Posterior cingulate gyrus (tissue), 11 donors: ENCODE data around the gene RARRES2.

Experiments
- DNase-seq, 10 donors: peaks; one replicate each; pipeline versions ENCODE4 v3.0.0 to v3.0.0-alpha.2; 2020 to 2021; ENCODE audit warnings: mixed read lengths in 3 of 10
- intact Hi-C: fragments of 100-400 bp; cut with DNase I; formaldehyde crosslinking; loops from one replicate; pipeline ENCODE4 v1.15.1; 2023

Gene RARRES2

GRCh38 chr7:150365673-150366398 lies 24.4 kb upstream of the RARRES2 start:
- intact Hi-C loops: no loop called here
- peak in 1 of 10 donors; percentile 5 for DNase-seq

- no peak for DNase-seq
- intact Hi-C loops: no loop called here
Observed at GRCh38 chr7:150365194-150365593, 23.8 kb upstream of the RARRES2 start.

- no peak for DNase-seq
- intact Hi-C loops: no loop called here
Observed at GRCh38 chr7:150363872-150364271, 22.4 kb upstream of the RARRES2 start.

GRCh38 chr7:150363370-150363769 lies 21.9 kb upstream of the RARRES2 start:
- DNase-seq: no peak
- intact Hi-C loops: no loop called here

DNA sequence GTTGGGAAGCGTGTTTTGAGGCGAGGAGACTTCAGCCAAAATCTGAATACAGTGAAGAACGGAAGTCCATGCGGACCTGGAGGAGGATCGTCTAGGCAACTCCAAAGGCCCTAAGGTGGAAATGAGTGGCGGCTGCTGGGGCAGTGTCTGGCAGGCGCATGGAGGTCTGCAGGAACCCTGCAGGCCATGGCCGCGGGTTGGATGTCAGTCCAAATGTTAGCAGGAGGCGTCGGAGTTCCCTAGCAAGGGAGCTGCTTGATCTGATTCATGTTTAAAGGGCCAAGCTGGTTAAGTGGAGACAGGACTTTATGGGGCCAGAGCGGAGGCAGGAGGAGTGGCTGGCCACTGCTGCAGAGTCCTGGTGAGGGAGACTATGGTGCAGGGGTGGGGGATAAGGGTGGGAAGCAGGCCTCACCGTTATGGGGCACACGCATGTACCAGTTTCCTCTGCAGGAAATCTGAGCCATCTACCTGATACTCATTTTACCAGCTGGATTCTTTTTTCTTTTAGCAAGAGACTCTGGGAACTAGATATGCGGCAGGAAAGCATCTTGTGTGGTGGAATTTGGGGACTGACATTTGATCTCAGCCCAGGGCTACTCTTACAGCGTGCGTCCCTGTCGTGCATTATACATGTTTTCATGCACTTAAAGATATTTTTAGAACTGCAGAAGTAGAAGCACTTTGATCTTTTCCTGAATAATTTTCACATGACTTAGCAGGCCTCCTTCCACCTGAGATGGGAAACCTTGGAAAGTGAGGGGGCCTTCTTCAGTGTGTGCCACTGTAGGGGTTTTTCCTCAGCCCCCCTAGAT lies 20.6 kb upstream of the RARRES2 start:
- intact Hi-C loops: no loop called here
- peak in 1 of 10 donors; percentile 64 for DNase-seq

DNA sequence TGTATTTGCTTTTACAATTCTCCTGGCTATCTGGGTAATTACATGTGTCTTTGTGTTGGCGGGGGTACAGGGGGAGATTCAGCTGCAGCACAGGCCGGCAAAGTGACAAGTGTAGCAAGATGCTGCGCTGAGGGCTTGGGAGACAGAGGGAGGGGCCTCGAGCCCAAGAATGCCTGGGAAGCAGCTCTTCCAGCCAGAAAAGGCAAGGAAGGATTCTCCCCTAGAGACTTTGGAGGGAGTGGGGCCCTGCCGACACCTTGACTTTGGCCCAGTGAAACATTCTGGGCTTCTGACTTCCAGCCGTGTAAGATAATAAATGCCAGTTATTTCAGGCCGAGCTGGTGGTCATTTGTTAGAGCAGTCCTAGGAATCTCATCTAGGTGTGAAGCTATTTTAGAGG lies 20.0 kb upstream of the RARRES2 start:
- DNase-seq: peak in 1 of 10 donors; percentile 42
- intact Hi-C loops: no loop called here

GRCh38 chr7:150360363-150361058 lies 19.1 kb upstream of the RARRES2 start:
- no peak for DNase-seq
- intact Hi-C loops: no loop called here

DNA sequence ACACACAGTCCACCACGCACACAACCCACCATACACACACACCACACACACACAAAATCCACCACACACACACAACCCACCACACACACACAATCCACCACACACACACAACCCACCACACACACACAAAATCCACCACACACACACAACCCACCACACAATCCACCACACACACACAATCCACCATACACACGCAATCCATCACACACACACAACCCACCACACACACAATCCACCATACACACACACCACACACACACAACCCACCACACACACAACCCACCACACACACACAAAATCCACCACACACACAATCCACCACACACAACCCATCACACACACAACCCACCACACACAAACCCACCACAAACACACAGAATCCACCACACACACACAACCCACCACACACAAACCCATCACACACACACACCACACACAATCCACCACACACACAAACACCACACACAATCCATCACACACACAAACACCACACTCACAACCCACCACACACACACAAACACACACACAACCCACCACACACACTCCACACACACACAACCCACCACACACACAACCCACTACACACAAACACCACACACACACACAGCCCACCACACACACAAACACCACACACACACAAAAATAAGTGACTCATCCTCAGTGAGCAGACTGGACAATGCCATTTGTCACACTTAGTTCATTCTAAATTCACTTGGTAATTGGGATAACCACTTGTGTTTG lies 18.4 kb upstream of the RARRES2 start:
- no peak for DNase-seq
- intact Hi-C loops: loop anchor here (5.0 kb wide), 1 partner anchor 63 kb away; no protein-coding TSS in a partner anchor

DNA sequence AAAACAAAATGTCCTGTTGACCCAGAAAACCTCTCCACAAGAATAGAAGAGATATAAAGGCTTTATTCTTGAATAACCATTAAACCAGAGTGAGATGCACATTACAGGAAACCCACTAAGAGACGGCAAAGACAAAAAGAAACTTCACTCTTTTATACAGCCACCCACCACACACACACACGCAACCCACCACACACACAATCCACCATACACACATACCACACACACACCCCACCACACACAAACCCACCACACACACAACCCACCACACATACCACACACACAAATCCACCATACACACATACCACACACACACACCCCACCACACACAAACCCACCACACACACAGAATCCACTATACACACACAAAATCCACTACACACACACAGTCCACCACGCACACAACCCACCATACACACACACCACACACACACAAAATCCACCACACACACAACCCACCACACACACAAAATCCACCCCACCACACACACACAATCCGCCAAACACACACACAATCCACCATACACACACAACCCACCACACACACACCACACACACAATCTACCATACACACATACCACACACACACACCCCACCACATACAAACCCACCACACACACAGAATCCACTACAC lies 17.7 kb upstream of the RARRES2 start:
- intact Hi-C loops: loop anchor here (5.0 kb wide), 1 partner anchor 63 kb away; no protein-coding TSS in a partner anchor
- DNase-seq: no peak

DNA sequence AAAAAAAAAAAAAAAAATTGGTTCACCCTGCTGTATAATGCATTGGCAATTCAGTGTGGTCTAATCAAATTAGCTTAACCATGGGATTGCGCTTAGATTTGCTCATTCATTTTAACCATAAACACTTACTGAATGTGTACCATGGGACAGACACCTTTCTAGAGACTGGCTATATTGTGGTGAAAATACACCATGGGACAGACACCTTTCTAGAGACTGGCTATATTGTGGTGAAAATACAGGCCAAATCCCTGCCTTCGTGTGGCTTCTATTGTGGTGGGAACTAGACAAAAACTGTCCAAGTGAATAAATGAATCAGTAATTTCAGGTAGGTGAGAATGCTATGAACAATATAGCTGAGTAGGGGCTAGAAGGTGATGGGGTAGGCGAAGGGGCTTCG lies 17.0 kb upstream of the RARRES2 start:
- intact Hi-C loops: loop anchor here (5.0 kb wide), 1 partner anchor 64 kb away; no protein-coding TSS in a partner anchor
- no peak for DNase-seq

- DNase-seq: peak in 2 of 10 donors; percentile 49 to 69
- intact Hi-C loops: loop anchor here (2.0 to 5.0 kb wide), 2 partner anchors 31 to 64 kb away; no protein-coding TSS in a partner anchor
Observed at GRCh38 chr7:150357771-150358427, 16.5 kb upstream of the RARRES2 start.

DNA sequence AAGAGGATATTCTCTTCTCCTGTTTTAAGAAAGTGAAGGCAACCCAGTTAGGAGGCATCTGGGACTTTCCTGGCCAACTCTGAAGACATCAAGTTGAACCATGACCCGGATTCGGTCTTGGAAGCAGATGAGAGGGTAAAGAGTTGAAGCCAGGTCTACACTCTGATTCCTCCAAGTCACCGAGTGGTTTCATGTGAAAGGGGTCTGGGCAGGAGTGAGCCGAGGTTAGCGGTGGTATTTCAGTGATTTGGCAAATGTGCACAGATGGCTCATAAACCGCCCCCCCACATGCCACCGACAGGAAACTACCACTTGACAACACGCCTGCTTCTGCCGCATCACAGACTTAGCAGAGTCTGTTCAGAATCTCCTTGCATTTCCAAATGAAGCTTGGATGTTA lies 15.8 kb upstream of the RARRES2 start:
- intact Hi-C loops: loop anchor here (2.0 to 5.0 kb wide), 2 partner anchors 32 to 65 kb away; no protein-coding TSS in a partner anchor
- no peak for DNase-seq

GRCh38 chr7:150356265-150356897 lies 15.0 kb upstream of the RARRES2 start:
- intact Hi-C loops: loop anchor here (2.0 to 5.0 kb wide), 2 partner anchors 32 to 66 kb away; no protein-coding TSS in a partner anchor
- DNase-seq: peak in 1 of 10 donors; percentile 73

GRCh38 chr7:150355666-150356059 lies 14.2 kb upstream of the RARRES2 start:
- intact Hi-C loops: loop anchor here (2.0 to 5.0 kb wide), 2 partner anchors 33 to 67 kb away; no protein-coding TSS in a partner anchor
- DNase-seq: no peak

DNA sequence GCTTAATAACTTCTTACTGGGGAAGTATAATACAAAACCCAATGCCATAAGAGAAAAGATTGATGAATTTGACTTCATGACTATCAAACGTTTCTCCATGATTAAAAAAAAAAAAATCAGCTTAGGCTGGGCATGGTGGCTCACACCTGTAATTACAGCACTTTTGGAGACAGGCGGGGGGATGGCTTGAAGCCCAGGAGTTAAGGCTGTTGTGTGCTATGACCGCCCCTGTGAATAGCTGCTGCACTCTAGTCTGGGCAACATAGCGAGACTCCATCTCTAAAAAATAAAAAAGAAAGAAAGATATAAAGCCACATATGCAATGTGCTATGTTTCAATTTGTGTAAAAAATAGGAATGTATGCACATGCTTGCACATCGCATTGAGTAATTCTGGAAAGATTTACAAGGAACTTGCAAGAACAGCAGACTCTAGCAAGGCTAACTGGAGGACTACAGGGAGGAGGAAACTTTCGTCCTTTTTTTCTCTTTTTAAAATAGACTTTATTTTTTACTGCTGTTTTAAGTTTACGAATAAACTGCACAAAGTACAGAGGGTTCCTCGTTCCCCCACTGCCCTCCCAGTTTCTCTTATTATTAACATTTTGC lies 10.3 kb upstream of the RARRES2 start:
- no peak for DNase-seq
- intact Hi-C loops: no loop called here

DNA sequence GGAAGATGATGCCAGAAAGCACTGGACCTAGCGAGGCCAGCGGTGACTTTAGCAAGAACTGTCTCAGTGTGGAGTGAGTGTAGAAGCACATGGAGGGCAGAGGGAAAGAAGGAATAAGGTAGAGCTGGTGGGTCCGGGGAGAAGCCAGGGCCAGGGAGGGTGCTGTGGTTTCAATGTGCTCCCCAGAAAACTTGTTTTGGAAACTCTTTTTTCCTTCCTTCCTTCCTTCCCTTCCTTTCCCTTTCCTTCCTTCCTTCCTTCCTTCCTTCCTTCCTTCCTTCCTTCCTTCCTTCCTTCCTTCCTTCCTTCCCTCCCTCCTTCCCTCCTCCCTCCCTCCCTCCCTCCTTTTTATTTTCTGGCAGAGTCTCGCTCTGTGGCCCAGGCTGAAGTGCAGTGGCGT lies 5.5 kb upstream of the RARRES2 start:
- no peak for DNase-seq

DNA sequence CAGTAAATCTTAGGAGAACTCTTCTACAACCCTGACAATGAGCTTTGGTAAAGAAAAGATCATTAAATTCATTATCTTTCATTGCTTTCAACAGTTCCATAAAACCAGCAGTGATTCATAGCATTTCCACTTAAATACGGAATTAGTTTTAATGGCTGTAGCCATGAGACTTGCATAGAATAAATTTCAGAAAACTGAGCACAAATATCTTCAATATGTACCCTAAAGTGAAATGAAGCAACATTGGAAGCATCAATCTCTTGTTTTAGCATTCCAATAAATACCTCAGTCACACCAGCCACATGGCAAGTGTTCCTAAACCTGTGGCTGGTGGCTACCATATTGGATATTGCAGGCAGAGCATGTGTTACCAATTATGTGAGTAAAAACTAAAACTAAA lies 3.6 kb upstream of the RARRES2 start:
- no peak for DNase-seq
- intact Hi-C loops: no loop called here

More for the DNA sequence above, 5.5 kb upstream of the RARRES2 start:
- intact Hi-C loops: no loop called here

- no peak for DNase-seq
- intact Hi-C loops: no loop called here
Observed at GRCh38 chr7:150344299-150344698, 2.9 kb upstream of the RARRES2 start.
